Progenitor cell of endocrine pancreas (in vitro differentiated cells): ENCODE results near the gene BCAS3. TPM values are rescaled to one million over a fixed set of nuclear protein-coding genes. Genes with fewer than 3 reads are reported as not detected.
A peak's percentile ranks its signal among the peaks of the same experiment; 100 is the strongest.

Source experiments
- DNase-seq: peaks from one replicate; pipeline ENCODE4 v3.0.0; 2021; ENCODE audit warnings: low spot score; ENCODE audit not compliant: unreplicated experiment
- H3K27ac Mint-ChIP-seq: 2 replicates; pipeline ENCODE4 v1.8.0; 2021; ENCODE audit warnings: mild to moderate bottlenecking, moderate library complexity, mixed read lengths
- H3K27me3 Mint-ChIP-seq: 2 replicates; pipeline ENCODE4 v1.8.0; 2021; ENCODE audit warnings: mixed read lengths
- H3K36me3 Mint-ChIP-seq: 2 replicates; pipeline ENCODE4 v1.8.0; 2022; ENCODE audit warnings: mixed read lengths; ENCODE audit not compliant: insufficient read depth
- H3K4me1 Mint-ChIP-seq: 2 replicates; pipeline ENCODE4 v1.8.0; 2021; ENCODE audit warnings: low read depth, mixed read lengths
- H3K4me3 Mint-ChIP-seq: 2 replicates; pipeline ENCODE4 v1.8.0; 2021; ENCODE audit warnings: low read depth, mild to moderate bottlenecking, moderate library complexity, mixed read lengths
- H3K9me3 Mint-ChIP-seq: 2 replicates; pipeline ENCODE4 v1.8.0; 2021; ENCODE audit warnings: low read depth, mixed read lengths
- total RNA-seq: library from RNA; stranded (reverse); gene quantifications from 2 replicates; pipeline ENCODE4 v1.2.1, GENCODE V29; 2021
- TF ChIP-seq, protein P1 (sequence below): fragments of 200-600 bp; sonication (generic); IDR thresholded peaks from one replicate; pipeline ENCODE4 v1.5.0; 2021; ENCODE audit warnings: antibody characterized with exemption, mild to moderate bottlenecking; ENCODE audit not compliant: unreplicated experiment

Gene BCAS3
- total RNA-seq, 1 donor from 2014 or later, result 36.1 TPM

DNA sequence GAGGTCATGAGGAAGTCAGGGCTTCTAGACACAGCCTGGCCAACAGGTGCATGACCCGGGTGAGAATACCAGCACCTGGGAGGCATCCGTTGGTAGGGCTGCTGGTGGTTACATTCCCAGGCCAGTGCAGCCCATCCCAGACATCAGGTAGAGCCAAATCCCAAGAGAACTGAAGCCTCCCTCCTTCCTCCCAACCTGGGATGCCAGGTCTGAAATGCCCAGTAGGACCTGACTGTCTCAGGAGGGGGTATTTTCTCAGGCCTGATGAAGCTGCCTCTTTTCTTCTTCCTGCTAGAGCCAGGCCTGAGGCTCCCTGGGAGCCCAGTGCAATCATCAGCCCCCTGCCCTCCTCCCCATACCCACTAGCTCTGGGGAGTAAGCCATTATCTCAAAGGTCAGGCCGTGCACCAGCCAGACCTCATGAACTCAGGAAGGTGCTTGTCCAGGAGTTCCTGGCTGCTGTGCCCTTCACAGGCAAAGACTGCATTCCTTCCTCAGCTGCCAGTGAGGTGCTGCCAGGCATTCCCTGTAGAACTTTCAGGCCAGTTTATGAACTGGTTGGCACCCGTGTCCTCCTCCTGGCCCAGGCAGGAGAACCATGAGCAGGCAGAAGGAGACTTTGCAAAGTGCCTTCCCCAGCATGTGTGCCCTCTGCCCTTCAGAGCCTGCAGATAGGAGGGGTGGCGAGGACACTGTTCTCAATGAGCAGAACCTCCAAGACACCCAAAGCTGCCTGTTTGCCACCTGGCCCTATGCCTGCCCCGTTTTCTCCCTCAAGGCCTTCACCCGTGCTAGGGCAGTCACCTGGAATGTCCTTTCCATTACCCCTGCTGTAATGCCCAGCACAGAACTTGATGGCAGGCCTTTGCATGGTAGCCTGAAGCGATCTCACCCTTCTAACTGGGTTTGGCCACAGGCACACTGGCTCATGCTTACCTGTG is 729.6 kb downstream of the BCAS3 start:
- H3K27ac Mint-ChIP-seq, result no peak overlapping the region
- no peak overlapping the region for H3K4me3 Mint-ChIP-seq
- peaks cover 8% of the 10 kb centered on the region for H3K4me1 Mint-ChIP-seq
- TF ChIP-seq, protein P1, sequence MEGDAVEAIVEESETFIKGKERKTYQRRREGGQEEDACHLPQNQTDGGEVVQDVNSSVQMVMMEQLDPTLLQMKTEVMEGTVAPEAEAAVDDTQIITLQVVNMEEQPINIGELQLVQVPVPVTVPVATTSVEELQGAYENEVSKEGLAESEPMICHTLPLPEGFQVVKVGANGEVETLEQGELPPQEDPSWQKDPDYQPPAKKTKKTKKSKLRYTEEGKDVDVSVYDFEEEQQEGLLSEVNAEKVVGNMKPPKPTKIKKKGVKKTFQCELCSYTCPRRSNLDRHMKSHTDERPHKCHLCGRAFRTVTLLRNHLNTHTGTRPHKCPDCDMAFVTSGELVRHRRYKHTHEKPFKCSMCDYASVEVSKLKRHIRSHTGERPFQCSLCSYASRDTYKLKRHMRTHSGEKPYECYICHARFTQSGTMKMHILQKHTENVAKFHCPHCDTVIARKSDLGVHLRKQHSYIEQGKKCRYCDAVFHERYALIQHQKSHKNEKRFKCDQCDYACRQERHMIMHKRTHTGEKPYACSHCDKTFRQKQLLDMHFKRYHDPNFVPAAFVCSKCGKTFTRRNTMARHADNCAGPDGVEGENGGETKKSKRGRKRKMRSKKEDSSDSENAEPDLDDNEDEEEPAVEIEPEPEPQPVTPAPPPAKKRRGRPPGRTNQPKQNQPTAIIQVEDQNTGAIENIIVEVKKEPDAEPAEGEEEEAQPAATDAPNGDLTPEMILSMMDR, result no peak
- H3K9me3 Mint-ChIP-seq, result no peaks in the 10 kb centered on the region
- no peak for DNase-seq
- no peaks in the 10 kb centered on the region for H3K36me3 Mint-ChIP-seq
- H3K27me3 Mint-ChIP-seq, result peaks cover 66% of the 10 kb centered on the region

DNA sequence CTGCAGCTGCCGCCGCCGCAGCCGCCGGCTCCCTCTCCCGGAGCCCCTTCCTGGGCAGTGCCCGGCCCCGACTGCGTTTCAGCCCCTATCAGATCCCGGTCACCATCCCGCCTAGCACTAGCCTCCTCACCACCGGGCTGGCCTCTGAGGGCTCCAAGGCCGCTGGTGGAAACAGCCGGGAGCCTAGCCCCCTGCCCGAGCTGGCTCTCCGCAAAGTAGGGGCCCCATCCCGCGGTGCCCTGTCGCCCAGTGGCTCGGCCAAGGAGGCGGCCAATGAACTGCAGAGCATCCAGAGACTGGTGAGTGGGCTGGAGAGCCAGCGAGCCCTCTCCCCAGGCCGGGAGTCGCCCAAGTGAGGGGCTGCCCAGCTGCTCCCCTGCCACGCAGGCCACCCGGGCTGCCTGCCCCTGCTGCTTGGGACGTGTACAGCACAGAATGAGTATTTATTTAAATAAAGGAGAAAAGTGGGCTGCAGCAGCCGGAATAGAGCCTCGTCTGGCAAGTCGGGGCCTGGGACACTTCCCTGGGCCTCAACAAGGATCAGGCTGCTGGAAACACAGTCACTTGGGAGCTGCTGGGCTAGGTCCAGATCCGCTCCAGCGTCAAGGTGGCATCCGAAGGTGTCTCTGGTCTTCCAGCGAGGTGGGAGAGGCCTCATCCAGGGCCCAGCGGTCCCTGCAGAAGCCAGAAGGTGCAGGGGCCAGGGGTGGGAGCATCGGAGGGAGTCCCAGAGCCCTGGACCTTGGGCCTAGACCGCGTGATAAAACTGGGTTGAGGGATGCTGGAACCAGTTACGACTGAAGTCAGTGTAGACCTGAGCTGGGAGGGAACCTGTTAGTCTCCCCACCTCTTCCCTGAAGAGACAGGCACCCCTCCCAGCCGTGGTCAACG is 730.7 kb downstream of the BCAS3 start:
- peaks cover 60% of the 10 kb centered on the region for H3K27me3 Mint-ChIP-seq
- no peaks in the 10 kb centered on the region for H3K36me3 Mint-ChIP-seq
- DNase-seq, result no peak
- H3K9me3 Mint-ChIP-seq, result no peaks in the 10 kb centered on the region
- TF ChIP-seq, protein P1, result no peak
- H3K27ac Mint-ChIP-seq, result no peak overlapping the region
- peaks cover 5% of the 10 kb centered on the region for H3K4me1 Mint-ChIP-seq
- peak overlapping the region; percentile 56 for H3K4me3 Mint-ChIP-seq

DNA sequence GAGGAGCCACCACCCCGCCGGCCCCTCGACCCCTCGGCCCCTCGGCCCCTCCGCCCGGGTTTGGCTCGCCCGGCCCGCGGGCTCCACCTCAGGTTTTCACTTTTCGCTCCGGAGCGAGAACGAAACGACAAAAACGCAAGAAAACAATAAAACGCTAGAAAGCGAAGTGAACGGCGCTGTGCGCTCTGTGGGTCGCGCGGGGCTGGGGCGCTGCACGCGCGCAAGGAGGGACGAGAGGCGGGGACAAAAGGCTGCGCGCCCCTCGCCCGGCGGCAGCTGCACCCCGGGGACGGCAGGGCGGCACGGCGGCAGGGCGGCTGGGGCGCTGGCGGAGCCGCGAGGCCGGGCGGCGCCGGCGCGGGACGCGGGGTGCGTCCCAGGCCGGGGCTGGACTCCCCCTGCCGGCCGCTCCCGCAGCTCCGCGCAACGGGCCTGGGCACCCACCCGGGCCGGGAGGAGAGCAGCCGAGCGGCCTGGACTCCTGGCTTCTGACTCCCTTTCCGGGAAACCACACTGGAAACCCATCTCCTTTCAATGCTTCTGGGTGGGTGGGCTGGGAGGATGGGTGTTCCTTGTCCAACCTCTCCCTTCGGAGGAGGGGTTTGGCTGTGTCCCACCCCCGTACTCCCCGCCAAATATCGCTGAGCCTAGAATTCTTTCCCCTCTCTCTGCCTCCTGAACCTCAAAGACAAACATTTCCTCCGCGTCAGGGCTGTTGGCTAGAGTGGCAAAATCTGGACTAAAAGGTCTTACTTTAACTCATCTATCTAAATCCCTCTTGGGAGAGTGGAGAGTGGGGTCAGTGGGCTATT is 731.9 kb downstream of the BCAS3 start:
- Mint-ChIP-seq H3K4me3 (peak overlapping the region; percentile 58), H3K9me3 (no peaks in the 10 kb centered on the region), H3K27ac (peak overlapping the region; percentile 71), H3K27me3 (peaks cover 59% of the 10 kb centered on the region), H3K4me1 (peaks cover 2% of the 10 kb centered on the region), H3K36me3 (no peaks in the 10 kb centered on the region)
- DNase-seq, result peak; percentile 48
- TF ChIP-seq, protein P1, result peak; percentile 57

DNA sequence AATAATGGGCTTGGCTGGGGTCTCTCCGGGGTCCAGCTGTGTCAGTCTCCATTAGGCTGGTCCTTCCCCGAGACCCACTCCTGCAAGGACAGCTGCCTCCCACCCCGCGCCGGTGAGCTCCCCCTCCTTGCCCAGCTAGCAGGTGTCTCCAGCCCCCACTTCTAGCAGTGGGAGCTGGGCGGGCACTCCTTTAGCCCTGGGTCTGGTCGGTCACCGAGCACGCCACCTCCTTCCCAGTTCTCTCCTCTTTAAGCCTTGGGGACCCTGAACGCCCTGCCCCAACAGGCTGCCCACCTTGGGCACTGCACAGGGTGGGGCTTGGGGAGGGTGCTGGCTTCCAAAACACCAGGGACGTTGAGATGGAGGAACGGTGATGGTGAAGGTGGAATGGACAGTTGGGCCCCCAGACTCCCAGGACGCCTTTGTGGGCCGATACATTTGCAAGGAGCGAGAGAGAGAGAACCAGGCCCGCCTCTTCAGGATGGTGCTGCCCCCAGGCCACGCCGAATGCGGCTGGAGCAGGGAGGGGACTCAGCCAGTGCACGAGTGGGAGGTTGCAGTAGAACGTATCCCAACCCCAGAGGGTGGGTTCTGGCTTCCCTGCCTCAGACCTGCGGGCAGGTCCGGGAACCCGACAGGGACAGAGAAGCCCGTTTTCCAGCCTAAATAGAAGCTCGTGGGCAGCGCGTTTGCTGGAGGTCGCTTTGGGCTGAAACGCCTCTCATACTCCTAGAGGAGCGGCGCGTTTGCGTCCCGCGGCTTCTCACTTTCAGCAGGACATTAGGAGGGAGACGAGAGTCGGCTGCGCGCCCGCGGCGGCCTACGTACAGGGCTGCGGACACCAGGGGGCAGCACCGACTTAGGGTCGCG is 732.7 kb downstream of the BCAS3 start:
- peaks cover 60% of the 10 kb centered on the region for H3K27me3 Mint-ChIP-seq
- peak; percentile 81 for DNase-seq
- TF ChIP-seq, protein P1, result peak; percentile 60
- peak overlapping the region; percentile 69 for H3K4me3 Mint-ChIP-seq
- peaks cover 2% of the 10 kb centered on the region for H3K4me1 Mint-ChIP-seq
- H3K9me3 Mint-ChIP-seq, result no peaks in the 10 kb centered on the region
- no peaks in the 10 kb centered on the region for H3K36me3 Mint-ChIP-seq
- peak overlapping the region; percentile 71 for H3K27ac Mint-ChIP-seq
